ENCODE measurements around the gene SHC3.

GRCh38 chr9:89089176-89089575 lies 89.4 kb downstream of the SHC3 start:
- TF ChIP-seq POLR2AphosphoS5 (IDR thresholded peaks at IDR 0.05) (no peak), CTCF (IDR thresholded peaks at IDR 0.05) (no peak), POLR2A (IDR thresholded peaks at IDR 0.05) (no peak)

Data from upper lobe of left lung (tissue), 4 donors.